Natural killer cell treated with Interleukin-12 subunit alpha and Interleukin-12 subunit beta and Interleukin-15 and Interleukin-18, amount 100 ng/mL, for 72 hours (primary cell): ENCODE data around the gene PON3. TPM values are rescaled to one million over a fixed set of nuclear protein-coding genes. Genes with fewer than 3 reads are reported as not detected.

Experiments used
- ATAC-seq, 2 donors: fragments of 150-1000 bp; cut with Tn5 transposase in 1 of 2; sonication (Bioruptor Pico), chemical (Tn5 transposase) in 1 of 2; 2 replicates each; pipeline ENCODE4 v1.10.0; 2021
- DNase-seq: peaks from one replicate; pipeline ENCODE4 v3.0.0; 2022; ENCODE audit warnings: low spot score
- H3K27ac Mint-ChIP-seq, 2 donors: 1 replicate in 1 of 2; 2 replicates in 1 of 2; pipeline ENCODE4 v1.8.0; 2022; ENCODE audit warnings: mixed read lengths in 2 of 2, mild to moderate bottlenecking in 1 of 2, moderate library complexity in 1 of 2
- H3K27me3 Mint-ChIP-seq, 2 donors: 1 replicate in 1 of 2; 2 replicates in 1 of 2; pipeline ENCODE4 v1.8.0; 2022; ENCODE audit warnings: mixed read lengths in 2 of 2
- H3K36me3 Mint-ChIP-seq: one replicate; pipeline ENCODE4 v1.8.0; 2022; ENCODE audit warnings: mixed read lengths
- H3K4me1 Mint-ChIP-seq, 2 donors: 1 replicate in 1 of 2; 2 replicates in 1 of 2; pipeline ENCODE4 v1.8.0; 2022; ENCODE audit warnings: low read depth in 2 of 2, mixed read lengths in 2 of 2, mild to moderate bottlenecking in 1 of 2
- H3K4me3 Mint-ChIP-seq: one replicate; pipeline ENCODE4 v1.8.0; 2022; ENCODE audit warnings: mixed read lengths
- H3K9me3 Mint-ChIP-seq: 2 replicates; pipeline ENCODE4 v1.8.0; 2022; ENCODE audit warnings: mixed read lengths
- total RNA-seq, 2 donors: library from RNA; stranded (reverse); gene quantifications; one replicate each; pipeline ENCODE4 v1.2.3, GENCODE V29; 2022

Gene PON3
- total RNA-seq, result not detected

DNA sequence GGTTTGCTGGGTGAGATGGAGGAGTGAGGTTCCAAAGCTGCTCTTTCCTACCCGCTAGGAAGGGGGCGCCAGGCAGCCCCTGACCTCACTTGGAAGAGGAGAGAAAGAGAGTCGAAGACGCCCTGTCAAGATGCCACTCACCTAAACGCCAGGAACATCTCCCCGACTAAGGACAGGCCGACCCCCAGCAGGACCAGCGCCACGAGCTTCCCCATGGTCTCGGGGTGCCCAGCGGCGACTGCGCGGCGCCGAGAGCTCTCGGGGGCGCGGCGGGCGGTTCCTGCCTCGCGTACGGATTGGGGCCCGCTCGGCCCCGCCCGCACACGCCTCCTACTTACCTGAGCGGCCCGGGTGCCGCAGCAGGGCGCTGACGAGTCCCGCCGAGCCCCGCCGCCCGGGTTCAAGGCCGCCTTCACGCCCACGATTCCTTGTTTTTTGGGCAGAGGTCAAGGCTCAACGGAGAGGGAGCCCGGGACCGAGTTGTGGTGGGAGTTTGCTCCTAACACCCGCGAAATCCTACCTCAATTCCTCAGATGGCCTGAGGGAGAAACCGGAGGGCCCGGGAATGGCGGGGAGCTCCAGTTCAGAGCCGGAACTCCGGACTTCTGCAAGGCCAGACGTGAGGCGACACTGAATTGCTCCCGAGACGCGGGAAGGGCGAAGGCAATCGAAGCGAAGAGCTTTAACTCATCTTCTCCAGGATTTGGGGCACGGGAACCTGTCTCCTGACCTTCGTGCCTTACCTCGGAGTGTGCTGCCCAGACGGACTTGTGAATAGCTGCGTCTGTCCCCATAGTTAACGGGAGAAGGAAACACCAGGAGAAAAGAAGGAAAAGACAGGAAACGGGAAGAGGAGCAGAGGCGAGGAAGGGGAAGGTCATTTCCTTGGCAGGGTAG lies at the start of gene PON3:
Gene PON3 (minus strand): TSS at position 240 of the 897 bp plus-strand sequence. CDS start 25 bp downstream, at position 215.
- peak within 1 kb of the TSS; percentile 33 for H3K4me3 Mint-ChIP-seq
- no peak within 1 kb of the TSS for H3K27ac Mint-ChIP-seq
- H3K9me3 Mint-ChIP-seq, result no peaks in the 10 kb centered on the region
- peaks cover 34 to 41% of the 10 kb centered on the region in 2 donors for H3K27me3 Mint-ChIP-seq
- no peaks in the 10 kb centered on the region for H3K36me3 Mint-ChIP-seq
- ATAC-seq, result peak; percentile 73 to 74
- peaks cover 4 to 5% of the 10 kb centered on the region in 2 donors for H3K4me1 Mint-ChIP-seq
- DNase-seq, result no peak

GRCh38 chr7:95444796-95445195 lies 48.6 kb upstream of the PON3 start:
- ATAC-seq (no peak), DNase-seq (no peak)
- Mint-ChIP-seq H3K36me3 (no peaks in the 10 kb centered on the region), H3K27ac (no peak overlapping the region), H3K4me1 (no peaks in the 10 kb centered on the region), H3K9me3 (no peaks in the 10 kb centered on the region), H3K4me3 (no peak overlapping the region), H3K27me3 (peaks cover 7% of the 10 kb centered on the region in 2 donors)

DNA sequence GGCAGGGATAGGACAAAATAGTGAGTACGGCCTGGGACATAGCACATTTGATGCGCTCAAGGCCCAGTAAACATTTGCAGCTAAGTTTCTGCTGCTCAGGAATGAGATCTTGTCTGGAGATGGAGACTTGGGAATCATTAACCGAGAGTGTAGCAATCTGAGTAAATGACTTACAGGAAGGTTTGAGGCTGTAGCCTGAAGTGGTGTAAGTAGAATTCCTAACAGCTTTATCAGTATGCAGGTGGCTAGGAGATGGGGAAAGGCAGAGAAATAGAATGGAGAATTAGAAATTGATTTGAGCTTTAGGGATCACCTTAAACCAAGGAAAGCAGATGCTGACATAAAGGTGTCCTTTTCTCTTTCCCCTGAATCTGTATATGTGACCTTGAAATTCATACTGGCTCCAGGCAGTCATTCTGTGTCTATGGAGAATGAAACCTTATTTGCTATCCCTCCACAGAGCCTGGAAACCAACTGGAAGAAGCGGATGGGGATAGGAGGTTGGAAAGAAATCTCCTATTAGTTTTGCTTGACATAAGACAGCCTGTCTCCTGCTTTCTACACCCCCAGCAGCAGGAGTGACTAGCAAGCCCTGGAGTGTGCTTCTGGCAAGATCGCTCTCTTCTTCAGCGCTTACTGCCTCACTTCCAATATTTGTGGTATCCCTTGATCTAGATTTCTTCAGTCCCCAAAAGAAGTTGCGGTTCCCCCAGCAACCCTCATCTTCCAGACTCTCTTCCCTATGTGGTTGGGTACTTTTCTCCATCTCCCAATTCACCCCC lies 45.1 kb upstream of the PON3 start:
- no peak for ATAC-seq
- Mint-ChIP-seq H3K4me1 (no peaks in the 10 kb centered on the region), H3K36me3 (no peaks in the 10 kb centered on the region), H3K27ac (no peak overlapping the region), H3K9me3 (no peaks in the 10 kb centered on the region), H3K4me3 (no peak overlapping the region), H3K27me3 (peaks cover 5 to 7% of the 10 kb centered on the region in 2 donors)
- DNase-seq, result no peak

- H3K9me3 Mint-ChIP-seq, result no peaks in the 10 kb centered on the region
- no peak overlapping the region for H3K4me3 Mint-ChIP-seq
- ATAC-seq, result no peak
- H3K27me3 Mint-ChIP-seq, result peaks cover 5 to 7% of the 10 kb centered on the region in 2 donors
- H3K36me3 Mint-ChIP-seq, result no peaks in the 10 kb centered on the region
- no peak overlapping the region for H3K27ac Mint-ChIP-seq
- H3K4me1 Mint-ChIP-seq, result peaks cover 0 to 1% of the 10 kb centered on the region in 2 donors
- no peak for DNase-seq
Measured at GRCh38 chr7:95440394-95441038, 44.3 kb upstream of the PON3 start.

- Mint-ChIP-seq H3K4me3 (no peak overlapping the region), H3K36me3 (no peaks in the 10 kb centered on the region), H3K4me1 (peaks cover 13 to 17% of the 10 kb centered on the region in 2 donors), H3K27me3 (no peaks in the 10 kb centered on the region), H3K27ac (no peak overlapping the region), H3K9me3 (no peaks in the 10 kb centered on the region)
- ATAC-seq (no peak), DNase-seq (no peak)
Measured at GRCh38 chr7:95436407-95436806, 40.2 kb upstream of the PON3 start.

GRCh38 chr7:95435422-95435780 lies 39.2 kb upstream of the PON3 start:
- Mint-ChIP-seq H3K27ac (peak overlapping the region; percentile 79 to 90), H3K9me3 (no peaks in the 10 kb centered on the region), H3K4me1 (peaks cover 13 to 17% of the 10 kb centered on the region in 2 donors), H3K27me3 (no peaks in the 10 kb centered on the region), H3K36me3 (no peaks in the 10 kb centered on the region), H3K4me3 (peak overlapping the region; percentile 90)
- DNase-seq (no peak), ATAC-seq (no peak)

DNA sequence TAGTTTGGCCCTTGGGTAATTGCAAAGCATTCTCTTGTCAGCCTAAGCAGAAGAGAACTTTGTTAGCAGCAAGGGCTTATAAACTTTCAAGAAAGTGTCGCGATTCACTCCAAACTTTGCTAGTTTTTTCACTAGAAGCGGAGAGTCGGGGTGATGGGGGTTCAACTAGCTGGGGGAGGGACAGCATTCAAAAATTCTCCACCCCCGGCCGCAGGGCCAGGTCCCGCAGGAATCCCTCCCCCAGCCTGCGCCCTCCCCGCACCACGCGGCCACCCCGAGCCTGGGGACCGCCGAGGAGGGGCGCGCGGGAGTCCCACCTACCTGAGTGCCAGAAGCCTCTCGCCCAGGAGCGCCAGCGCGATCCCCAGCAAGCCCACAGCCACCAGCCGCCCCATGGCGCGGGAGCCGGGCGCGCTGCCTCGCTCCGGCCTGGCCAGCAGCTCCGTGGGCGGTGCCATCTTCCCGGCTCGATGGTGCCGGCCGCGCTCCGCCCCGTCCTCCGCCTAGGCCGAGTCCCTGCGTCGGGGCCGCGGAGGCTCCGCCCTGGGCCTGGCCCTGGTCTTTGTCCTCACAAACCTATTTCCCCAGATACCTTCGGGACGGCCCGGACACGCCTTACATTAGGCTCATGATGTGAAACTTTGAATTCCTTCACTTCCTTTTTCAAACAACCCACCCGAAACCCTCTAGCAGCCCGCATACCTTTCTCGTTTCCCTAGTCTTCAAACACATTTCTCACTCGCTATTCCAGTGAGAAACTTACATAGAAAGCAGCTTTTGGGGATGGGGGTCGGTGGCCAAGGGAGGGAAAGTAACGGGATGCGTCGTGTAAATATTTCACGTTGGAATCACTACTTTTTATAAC lies 38.6 kb upstream of the PON3 start, which contains the start of gene PON2:
Gene PON2 (minus strand): TSS at position 472 of the 865 bp plus-strand sequence. CDS start 77 bp downstream, at position 395.
- peak; percentile 86 for DNase-seq
- H3K27ac Mint-ChIP-seq, result peak within 1 kb of the TSS; percentile 79 to 90

GRCh38 chr7:95433952-95434556 lies 37.9 kb upstream of the PON3 start:
- DNase-seq (no peak), ATAC-seq (no peak)
- peak overlapping the region; percentile 83 for H3K4me3 Mint-ChIP-seq
- H3K27me3 Mint-ChIP-seq, result no peaks in the 10 kb centered on the region
- H3K4me1 Mint-ChIP-seq, result peaks cover 13 to 17% of the 10 kb centered on the region in 2 donors
- peak overlapping the region; percentile 77 to 79 for H3K27ac Mint-ChIP-seq
- H3K9me3 Mint-ChIP-seq, result no peaks in the 10 kb centered on the region
- H3K36me3 Mint-ChIP-seq, result no peaks in the 10 kb centered on the region

More for the DNA sequence above, 38.6 kb upstream of the PON3 start, which contains the start of gene PON2:
- ATAC-seq, result peak; percentile 99
- Mint-ChIP-seq H3K4me3 (peak within 1 kb of the TSS; percentile 90), H3K27me3 (no peaks in the 10 kb centered on the region), H3K36me3 (no peaks in the 10 kb centered on the region), H3K4me1 (peaks cover 13 to 17% of the 10 kb centered on the region in 2 donors), H3K9me3 (no peaks in the 10 kb centered on the region)

GRCh38 chr7:95433129-95433528 lies 37.0 kb upstream of the PON3 start:
- Mint-ChIP-seq H3K9me3 (no peaks in the 10 kb centered on the region), H3K27me3 (no peaks in the 10 kb centered on the region), H3K4me1 (peaks cover 13 to 17% of the 10 kb centered on the region in 2 donors), H3K4me3 (no peak overlapping the region), H3K27ac (no peak overlapping the region), H3K36me3 (no peaks in the 10 kb centered on the region)
- DNase-seq (no peak), ATAC-seq (no peak)

GRCh38 chr7:95432606-95433005 lies 36.4 kb upstream of the PON3 start:
- DNase-seq, result no peak
- Mint-ChIP-seq H3K27ac (no peak overlapping the region), H3K36me3 (no peaks in the 10 kb centered on the region), H3K27me3 (no peaks in the 10 kb centered on the region), H3K9me3 (no peaks in the 10 kb centered on the region), H3K4me3 (no peak overlapping the region), H3K4me1 (peaks cover 13 to 17% of the 10 kb centered on the region in 2 donors)
- ATAC-seq, result no peak

- no peak for DNase-seq
- Mint-ChIP-seq H3K4me1 (peaks cover 13 to 17% of the 10 kb centered on the region in 2 donors), H3K27me3 (no peaks in the 10 kb centered on the region), H3K9me3 (no peaks in the 10 kb centered on the region), H3K4me3 (no peak overlapping the region), H3K27ac (no peak overlapping the region), H3K36me3 (no peaks in the 10 kb centered on the region)
- no peak for ATAC-seq
Measured at GRCh38 chr7:95430864-95431263, 34.7 kb upstream of the PON3 start.

- Mint-ChIP-seq H3K27me3 (no peaks in the 10 kb centered on the region), H3K4me1 (peaks cover 8 to 9% of the 10 kb centered on the region in 2 donors), H3K4me3 (no peak overlapping the region), H3K27ac (no peak overlapping the region), H3K36me3 (no peaks in the 10 kb centered on the region), H3K9me3 (no peaks in the 10 kb centered on the region)
- DNase-seq (no peak), ATAC-seq (no peak)
Measured at GRCh38 chr7:95429241-95429990, 33.2 kb upstream of the PON3 start.
